ENCODE data around the gene ATP5ME. TPM values are rescaled to one million over a fixed set of nuclear protein-coding genes. Genes with fewer than 3 reads are reported as not detected.

Gene ATP5ME
- total and polyA plus RNA-seq, 2 experiments from 2014 or later, result 177 to 1,438 TPM

- H3K27ac ChIP-seq, result no peak overlapping the region
- H3K36me3 ChIP-seq, result no peaks in the 10 kb centered on the region
- peak; percentile 80 for TF ChIP-seq CTCF (IDR thresholded peaks at IDR 0.05; ENCODE audit: low read depth, low read length)
- peaks cover 8% of the 10 kb centered on the region for H3K27me3 ChIP-seq
- no peaks in the 10 kb centered on the region for H3K4me1 ChIP-seq (ENCODE audit: low read depth)
- DNase-seq (ENCODE audit: low read depth in 1 of 2, low spot score in 1 of 2), result peak; percentile 80 to 86
- no peak overlapping the region for H3K4me3 ChIP-seq
- no peaks in the 10 kb centered on the region for H3K9me3 ChIP-seq (ENCODE audit: low read depth)
Measured at GRCh38 chr4:683982-684622, 10.0 kb upstream of the ATP5ME start.

- no peak overlapping the region for H3K4me3 ChIP-seq
- H3K4me1 ChIP-seq (ENCODE audit: low read depth), result no peaks in the 10 kb centered on the region
- H3K9me3 ChIP-seq (ENCODE audit: low read depth), result no peaks in the 10 kb centered on the region
- no peaks in the 10 kb centered on the region for H3K36me3 ChIP-seq
- H3K27ac ChIP-seq, result no peak overlapping the region
- DNase-seq (ENCODE audit: low read depth in 1 of 2, low spot score in 1 of 2), result no peak
- peaks cover under 1% of the 10 kb centered on the region for H3K27me3 ChIP-seq
- no peak for TF ChIP-seq CTCF (IDR thresholded peaks at IDR 0.05; ENCODE audit: low read depth, low read length)
Measured at GRCh38 chr4:683247-683897, 9.3 kb upstream of the ATP5ME start.

GRCh38 chr4:682490-683172 lies 8.6 kb upstream of the ATP5ME start:
- Histone ChIP-seq H3K27ac (no peak overlapping the region), H3K27me3 (no peaks in the 10 kb centered on the region), H3K9me3 (ENCODE audit: low read depth) (no peaks in the 10 kb centered on the region), H3K4me3 (no peak overlapping the region), H3K4me1 (ENCODE audit: low read depth) (no peaks in the 10 kb centered on the region), H3K36me3 (no peaks in the 10 kb centered on the region)
- TF ChIP-seq CTCF (IDR thresholded peaks at IDR 0.05; ENCODE audit: low read depth, low read length), result no peak
- no peak for DNase-seq (ENCODE audit: low read depth in 1 of 2, low spot score in 1 of 2)

GRCh38 chr4:681736-682451 lies 7.8 kb upstream of the ATP5ME start:
- no peaks in the 10 kb centered on the region for H3K27me3 ChIP-seq
- no peak overlapping the region for H3K27ac ChIP-seq
- peaks cover 7% of the 10 kb centered on the region for H3K4me1 ChIP-seq (ENCODE audit: low read depth)
- TF ChIP-seq CTCF (IDR thresholded peaks at IDR 0.05; ENCODE audit: low read depth, low read length), result no peak
- no peak overlapping the region for H3K4me3 ChIP-seq
- DNase-seq (ENCODE audit: low read depth in 1 of 2, low spot score in 1 of 2), result no peak
- no peaks in the 10 kb centered on the region for H3K9me3 ChIP-seq (ENCODE audit: low read depth)
- H3K36me3 ChIP-seq, result no peaks in the 10 kb centered on the region

DNA sequence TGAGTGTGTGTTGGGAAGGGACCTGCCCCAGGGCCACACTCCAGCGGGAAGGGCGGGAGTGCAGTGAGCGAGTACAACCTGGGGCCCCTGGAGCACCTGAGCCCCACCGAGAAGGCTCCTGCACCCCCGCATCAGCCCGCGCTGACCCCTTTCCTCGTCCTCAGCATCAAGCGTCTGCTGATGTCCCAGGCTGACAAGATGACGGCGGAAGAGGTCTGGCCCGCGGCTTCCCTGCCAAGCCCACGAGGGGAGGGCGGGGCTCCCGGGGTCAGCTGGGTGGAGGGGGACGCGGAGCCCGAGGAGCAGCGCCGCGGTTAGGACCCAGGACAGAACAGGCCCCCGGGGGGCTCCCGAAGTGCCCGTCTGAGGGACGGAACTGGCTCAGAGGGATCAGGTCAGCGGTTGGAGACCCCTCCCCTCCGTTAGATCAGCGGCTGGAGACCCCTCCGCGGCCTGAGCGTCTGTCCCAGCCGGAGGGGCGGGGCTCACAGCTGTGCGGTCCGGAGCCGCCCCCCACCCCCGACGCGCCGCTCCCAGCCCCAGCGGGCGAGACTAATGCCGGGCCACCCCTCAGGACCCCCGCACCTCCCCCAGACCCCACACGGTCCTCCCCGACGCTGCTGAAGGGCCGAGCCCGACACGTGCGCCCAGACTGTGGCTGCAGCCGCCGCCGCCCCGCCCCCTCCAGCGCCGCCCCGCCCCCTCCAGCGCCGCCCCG lies 7.0 kb upstream of the ATP5ME start:
- peak; percentile 53 to 81 for DNase-seq (ENCODE audit: low read depth in 1 of 2, low spot score in 1 of 2)
- Histone ChIP-seq H3K27me3 (no peaks in the 10 kb centered on the region), H3K4me1 (ENCODE audit: low read depth) (peaks cover 15% of the 10 kb centered on the region), H3K9me3 (ENCODE audit: low read depth) (no peaks in the 10 kb centered on the region), H3K27ac (no peak overlapping the region), H3K4me3 (peak overlapping the region; percentile 60), H3K36me3 (no peaks in the 10 kb centered on the region)
- no peak for TF ChIP-seq CTCF (IDR thresholded peaks at IDR 0.05; ENCODE audit: low read depth, low read length)
